Measurements from ENCODE around the gene SEMA5B. TPM values are rescaled to one million over a fixed set of nuclear protein-coding genes. Genes with fewer than 3 reads are reported as not detected.

SEMA5B gene
- total and polyA plus RNA-seq, 12 donors: 0.35 to 4.3 (median 1.8) TPM

DNA sequence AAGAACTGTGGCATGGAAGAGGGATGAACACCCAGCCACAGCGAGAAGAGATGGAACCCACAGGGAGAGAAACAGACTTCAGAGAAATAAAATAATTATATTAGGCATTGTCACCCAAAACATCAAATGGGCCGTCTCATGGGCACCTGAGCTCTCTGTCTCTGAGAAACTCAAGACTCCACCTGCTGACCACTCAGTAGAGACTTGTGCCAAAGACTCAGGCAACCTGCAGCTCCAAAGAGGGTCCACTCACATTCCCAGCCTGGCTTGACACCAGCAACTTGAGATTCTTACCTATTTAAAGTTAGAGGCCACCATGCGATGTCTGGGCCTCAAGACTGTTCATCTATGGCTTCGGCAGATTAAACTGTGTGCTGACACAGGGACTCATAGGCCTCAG lies 12.0 kb downstream of the SEMA5B start:
- TF ChIP-seq POLR2A (IDR thresholded peaks at IDR 0.05): no peak
- TF ChIP-seq, protein P1, sequence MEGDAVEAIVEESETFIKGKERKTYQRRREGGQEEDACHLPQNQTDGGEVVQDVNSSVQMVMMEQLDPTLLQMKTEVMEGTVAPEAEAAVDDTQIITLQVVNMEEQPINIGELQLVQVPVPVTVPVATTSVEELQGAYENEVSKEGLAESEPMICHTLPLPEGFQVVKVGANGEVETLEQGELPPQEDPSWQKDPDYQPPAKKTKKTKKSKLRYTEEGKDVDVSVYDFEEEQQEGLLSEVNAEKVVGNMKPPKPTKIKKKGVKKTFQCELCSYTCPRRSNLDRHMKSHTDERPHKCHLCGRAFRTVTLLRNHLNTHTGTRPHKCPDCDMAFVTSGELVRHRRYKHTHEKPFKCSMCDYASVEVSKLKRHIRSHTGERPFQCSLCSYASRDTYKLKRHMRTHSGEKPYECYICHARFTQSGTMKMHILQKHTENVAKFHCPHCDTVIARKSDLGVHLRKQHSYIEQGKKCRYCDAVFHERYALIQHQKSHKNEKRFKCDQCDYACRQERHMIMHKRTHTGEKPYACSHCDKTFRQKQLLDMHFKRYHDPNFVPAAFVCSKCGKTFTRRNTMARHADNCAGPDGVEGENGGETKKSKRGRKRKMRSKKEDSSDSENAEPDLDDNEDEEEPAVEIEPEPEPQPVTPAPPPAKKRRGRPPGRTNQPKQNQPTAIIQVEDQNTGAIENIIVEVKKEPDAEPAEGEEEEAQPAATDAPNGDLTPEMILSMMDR (IDR thresholded peaks at IDR 0.05): no peak

DNA sequence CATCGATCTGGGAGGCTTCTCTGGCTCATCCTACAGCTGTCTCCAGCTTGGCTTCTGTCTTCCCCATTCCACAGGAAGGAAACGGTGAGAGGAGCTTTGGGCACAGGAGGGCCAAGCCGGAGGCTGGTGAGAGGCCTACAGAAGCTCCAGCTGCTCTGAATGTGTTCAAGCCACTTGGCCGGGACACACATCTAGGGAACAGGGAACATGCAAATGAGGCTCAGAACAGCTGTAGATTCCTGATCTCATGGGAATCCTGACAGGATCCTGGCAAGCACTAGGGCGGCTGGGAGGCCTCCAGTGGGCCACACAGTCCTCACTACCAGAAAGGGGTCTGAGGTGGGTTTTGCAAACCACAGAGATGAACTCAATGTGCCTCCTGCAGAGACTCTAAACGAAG lies 13.7 kb downstream of the SEMA5B start:
- Histone ChIP-seq H3K36me3 (replicated peaks in 1 of 2) (no peaks in the 10 kb centered on the region), H3K27ac (no peak overlapping the region), H3K4me3 (no peak overlapping the region), H3K9me3 (replicated peaks in 1 of 3) (no peaks in the 10 kb centered on the region), H3K27me3 (no peaks in the 10 kb centered on the region), H3K4me1 (replicated peaks in 1 of 2) (no peaks in the 10 kb centered on the region)
- DNase-seq: no peak
- intact Hi-C loops (cut with DNase I): no loop called here
- WGBS, 4 donors: 66 to 73% (median 68%) methylated on average over 4 to 6 of the region's 6 CpGs
- no peak for TF ChIP-seq POLR2A (IDR thresholded peaks at IDR 0.05)
- TF ChIP-seq, protein P1 (IDR thresholded peaks at IDR 0.05): no peak

More for the DNA sequence above, 12.0 kb downstream of the SEMA5B start:
- WGBS, 4 donors: 80 to 95% (median 94%) methylated on average over 4 of the region's 4 CpGs
- Histone ChIP-seq H3K9me3 (replicated peaks in 1 of 3) (no peaks in the 10 kb centered on the region), H3K27me3 (no peaks in the 10 kb centered on the region), H3K4me1 (replicated peaks in 1 of 2) (no peaks in the 10 kb centered on the region), H3K4me3 (no peak overlapping the region), H3K27ac (no peak overlapping the region), H3K36me3 (replicated peaks in 1 of 2) (no peaks in the 10 kb centered on the region)
- intact Hi-C loops (cut with DNase I): no loop called here
- no peak for DNase-seq

DNA sequence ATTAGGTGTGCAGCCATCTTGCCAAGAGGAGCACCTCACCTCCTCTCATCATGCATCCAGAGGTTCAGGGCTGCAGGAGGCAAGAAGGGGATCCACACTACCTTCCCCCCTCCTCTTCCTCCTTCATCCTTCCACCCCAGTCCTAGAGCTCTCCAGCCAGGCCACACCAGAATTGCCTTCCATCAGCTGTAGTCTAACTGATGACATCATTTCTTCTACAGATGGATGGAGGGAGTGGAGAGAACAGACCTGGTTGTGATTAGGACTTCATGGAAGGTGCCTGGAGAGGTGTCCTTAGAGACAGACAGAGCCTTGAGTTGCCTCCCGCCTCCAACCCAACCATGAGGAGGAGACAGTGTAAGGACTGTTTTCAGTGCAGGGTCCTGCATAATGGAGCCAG lies 14.9 kb downstream of the SEMA5B start:
- Histone ChIP-seq H3K36me3 (replicated peaks in 1 of 2) (no peaks in the 10 kb centered on the region), H3K27me3 (no peaks in the 10 kb centered on the region), H3K9me3 (replicated peaks in 1 of 3) (no peaks in the 10 kb centered on the region), H3K4me3 (no peak overlapping the region), H3K27ac (no peak overlapping the region), H3K4me1 (replicated peaks in 1 of 2) (no peaks in the 10 kb centered on the region)
- no peak for DNase-seq
- no peak for TF ChIP-seq POLR2A (IDR thresholded peaks at IDR 0.05)
- TF ChIP-seq, protein P1 (IDR thresholded peaks at IDR 0.05): no peak
- 89 to 94% (median 93%) methylated on average over 1 of the region's 1 CpG for WGBS, 4 donors
- intact Hi-C loops (cut with DNase I): no loop called here

DNA sequence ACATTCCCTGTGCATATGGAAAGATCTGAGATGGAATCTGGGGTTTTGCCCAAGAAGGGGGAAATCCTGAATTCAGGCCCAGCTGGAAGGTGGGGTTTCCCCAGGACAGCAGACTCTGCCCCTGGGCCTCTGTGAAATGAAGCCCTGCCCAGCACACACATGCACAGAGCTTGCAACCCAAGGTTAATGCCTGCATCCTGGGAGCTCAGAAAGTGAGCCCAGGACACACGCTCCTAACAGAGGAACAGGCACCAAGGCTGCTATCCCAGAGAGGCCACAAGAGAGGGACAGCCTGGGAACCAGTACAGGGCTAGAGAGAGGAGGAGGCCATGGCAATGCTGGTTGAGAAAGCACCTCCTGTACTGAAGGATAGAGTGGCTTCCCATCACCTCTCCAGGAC lies 16.1 kb downstream of the SEMA5B start:
- DNase-seq: no peak
- Histone ChIP-seq H3K4me3 (no peak overlapping the region), H3K4me1 (replicated peaks in 1 of 2) (no peaks in the 10 kb centered on the region), H3K9me3 (replicated peaks in 1 of 3) (no peaks in the 10 kb centered on the region), H3K27me3 (no peaks in the 10 kb centered on the region), H3K36me3 (replicated peaks in 1 of 2) (no peaks in the 10 kb centered on the region), H3K27ac (no peak overlapping the region)
- intact Hi-C loops (cut with DNase I): no loop called here
- TF ChIP-seq, protein P1 (IDR thresholded peaks at IDR 0.05): no peak
- no peak for TF ChIP-seq POLR2A (IDR thresholded peaks at IDR 0.05)
- WGBS, 4 donors: 83 to 100% (median 99%) methylated on average over 1 of the region's 1 CpG
